Renal cortical epithelial cell (primary cell): Measurements from ENCODE around the gene TCF7L1. TPM values are rescaled to one million over a fixed set of nuclear protein-coding genes. Genes with fewer than 3 reads are reported as not detected.
"Not testable (repeated sequence)": the region's sequence is repeated elsewhere in the genome, so short reads cannot be mapped to it uniquely, and the experiment has no call there.

Experiments
- DNase-seq: peaks from one replicate; pipeline ENCODE4 v3.0.0-alpha.2; 2011; ENCODE audit warnings: low read depth
- total RNA-seq: library from RNA; depleted of rRNA; stranded (reverse); fragments of >200 nt; gene quantifications from 2 replicates; pipeline ENCODE4 v1.2.3, GENCODE V29; 2014

The TCF7L1 gene
- total RNA-seq, 1 donor from 2014 or later, result 1.4 TPM

DNA sequence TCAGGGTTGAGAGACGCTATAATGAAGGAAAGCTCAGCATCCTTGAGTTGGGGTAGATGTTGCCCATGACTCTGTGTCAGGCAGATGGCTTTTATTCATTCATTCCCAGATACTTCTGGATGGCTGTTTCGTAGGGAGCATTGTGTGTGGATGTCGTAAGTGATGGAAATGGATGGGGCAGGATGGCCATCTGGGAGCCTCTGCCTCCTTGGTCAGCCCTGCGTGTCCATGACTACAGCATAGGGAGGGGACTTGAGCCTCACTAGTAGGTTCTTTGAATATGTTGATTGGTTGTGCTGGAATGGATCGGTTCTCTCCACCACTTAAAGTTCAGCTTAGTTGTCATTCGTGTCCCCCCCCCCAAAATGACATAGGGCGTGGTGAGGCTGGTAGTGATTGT, 149.7 kb downstream of the TCF7L1 start:
- no peak for DNase-seq

DNA sequence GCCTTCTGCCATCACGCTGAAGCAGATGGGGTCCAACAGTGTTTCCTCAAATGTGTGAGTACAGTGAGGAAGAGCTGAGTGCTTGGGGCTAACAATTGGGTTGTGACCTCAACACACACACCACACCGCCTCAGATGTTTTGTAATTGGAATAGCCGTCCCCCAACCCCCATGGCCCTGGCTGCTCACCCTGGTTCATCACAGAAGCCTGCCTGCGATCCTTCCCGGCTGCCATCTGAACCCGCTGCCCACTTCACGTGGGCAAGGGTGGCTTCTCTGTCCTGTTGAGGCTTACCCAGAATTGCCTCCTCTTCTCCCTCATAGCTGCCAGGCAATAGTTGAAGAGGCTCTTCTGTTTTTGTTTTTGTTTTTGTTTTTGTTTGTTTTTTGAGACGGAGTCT, 150.4 kb downstream of the TCF7L1 start:
- DNase-seq, result no peak

DNA sequence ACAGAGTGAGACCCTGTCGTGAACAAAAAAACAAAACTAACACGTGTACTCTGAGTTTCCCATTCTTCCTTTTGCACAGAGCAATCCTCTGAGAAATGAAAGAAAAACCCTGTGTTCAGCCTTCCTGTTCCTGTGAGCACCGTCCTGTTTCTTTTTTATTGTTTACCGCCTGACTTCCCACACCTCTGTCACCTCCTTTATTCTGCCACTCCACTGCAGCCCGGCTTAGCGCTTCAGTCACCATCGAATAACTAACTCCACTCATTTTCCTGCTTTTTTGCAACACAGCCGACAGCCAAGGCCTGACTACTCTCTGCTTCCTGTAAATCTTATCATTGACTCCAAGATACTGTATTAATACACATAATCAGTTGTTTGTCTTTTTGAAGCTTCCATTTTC, 153.7 kb downstream of the TCF7L1 start:
- DNase-seq, result no peak

DNA sequence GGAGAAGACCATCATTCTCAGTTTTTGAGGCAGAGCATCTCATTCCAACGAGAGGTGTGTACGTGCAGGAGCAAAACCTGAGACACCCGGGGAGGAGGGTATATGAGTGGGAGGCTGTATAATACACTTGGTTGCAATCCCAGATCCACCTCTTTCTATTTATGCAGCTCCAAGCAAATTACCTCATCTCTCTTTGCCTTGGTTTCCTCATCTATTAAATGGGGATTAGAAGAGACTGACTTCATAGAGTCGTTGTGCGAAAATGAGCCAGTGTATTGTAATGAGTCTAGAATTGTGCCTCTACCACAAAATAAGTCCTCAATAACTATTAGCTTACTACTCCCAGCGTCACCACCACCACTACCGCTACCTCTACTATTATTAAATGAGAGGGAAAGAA, 154.5 kb downstream of the TCF7L1 start:
- no peak for DNase-seq

DNA sequence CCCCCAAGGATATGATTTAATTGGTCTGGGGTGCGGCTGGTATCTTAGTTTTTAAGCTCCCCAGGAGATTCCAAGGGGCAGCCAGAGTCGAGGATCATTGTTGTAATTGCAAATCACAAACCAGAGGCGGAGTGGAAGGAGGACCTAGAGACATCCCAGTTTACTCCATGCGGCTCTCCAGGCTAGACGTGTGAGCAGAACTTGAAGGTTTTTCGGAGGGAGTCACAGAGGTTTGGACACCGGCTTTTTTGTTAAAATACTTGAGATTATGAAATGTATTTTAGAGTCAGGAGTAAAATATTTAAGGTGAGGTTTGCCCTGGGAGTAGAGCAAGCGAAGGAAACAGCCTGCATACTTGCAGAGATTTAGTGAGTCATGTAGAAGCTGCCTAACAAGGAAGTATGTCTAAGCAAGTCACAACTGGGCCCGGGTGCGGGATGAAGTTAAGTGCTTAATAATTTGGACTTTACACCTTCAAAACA, 155.1 kb downstream of the TCF7L1 start:
- peak; percentile 71 for DNase-seq

DNA sequence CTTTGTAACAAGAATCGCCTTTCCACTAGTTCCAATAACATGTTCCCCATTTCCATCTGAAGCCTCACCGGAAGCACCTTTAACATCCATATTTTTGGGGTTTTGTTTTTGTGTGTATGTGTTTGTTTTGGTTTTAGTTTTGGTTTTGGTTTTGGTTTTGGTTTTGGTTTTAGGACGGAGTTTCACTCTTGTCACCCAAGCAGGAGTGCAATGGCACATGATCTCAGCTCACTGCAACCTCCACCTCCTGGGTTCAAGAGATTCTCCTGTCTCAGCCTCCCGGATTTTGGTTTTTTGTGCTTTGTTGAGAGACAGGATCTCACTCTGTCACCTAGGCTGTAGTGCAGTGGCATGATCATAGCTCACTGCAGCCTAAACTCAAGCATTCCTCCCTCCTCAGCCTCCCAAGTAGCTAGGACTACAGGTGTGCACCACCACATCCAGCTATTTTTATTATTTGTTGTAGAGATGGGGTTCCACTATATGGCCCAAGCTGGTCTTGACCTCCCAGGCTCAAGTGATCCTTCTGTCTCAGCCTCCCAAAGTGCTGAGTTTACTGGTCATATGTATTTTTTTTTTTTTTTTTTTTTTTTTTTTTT, 158.3 kb downstream of the TCF7L1 start:
- DNase-seq, result no peak

DNA sequence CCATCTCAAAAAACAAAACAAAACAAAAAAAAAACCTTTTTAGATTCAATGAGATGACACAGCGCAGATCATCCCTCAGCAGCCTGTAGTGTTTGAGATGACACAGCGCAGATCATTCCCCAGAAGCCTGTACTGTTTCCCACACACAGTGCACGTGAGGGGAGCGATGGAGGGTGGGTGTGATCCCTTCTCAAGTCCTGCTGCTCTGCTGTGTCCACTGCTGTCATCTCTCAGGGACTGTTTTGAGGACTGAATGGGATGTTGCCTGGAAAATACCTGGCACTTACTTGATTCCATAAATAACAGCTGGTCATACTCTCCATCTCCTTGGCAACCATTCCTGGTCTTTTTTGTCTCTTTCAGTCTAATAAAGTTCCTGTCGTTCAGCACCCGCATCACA, 168.9 kb downstream of the TCF7L1 start:
- no peak for DNase-seq

DNA sequence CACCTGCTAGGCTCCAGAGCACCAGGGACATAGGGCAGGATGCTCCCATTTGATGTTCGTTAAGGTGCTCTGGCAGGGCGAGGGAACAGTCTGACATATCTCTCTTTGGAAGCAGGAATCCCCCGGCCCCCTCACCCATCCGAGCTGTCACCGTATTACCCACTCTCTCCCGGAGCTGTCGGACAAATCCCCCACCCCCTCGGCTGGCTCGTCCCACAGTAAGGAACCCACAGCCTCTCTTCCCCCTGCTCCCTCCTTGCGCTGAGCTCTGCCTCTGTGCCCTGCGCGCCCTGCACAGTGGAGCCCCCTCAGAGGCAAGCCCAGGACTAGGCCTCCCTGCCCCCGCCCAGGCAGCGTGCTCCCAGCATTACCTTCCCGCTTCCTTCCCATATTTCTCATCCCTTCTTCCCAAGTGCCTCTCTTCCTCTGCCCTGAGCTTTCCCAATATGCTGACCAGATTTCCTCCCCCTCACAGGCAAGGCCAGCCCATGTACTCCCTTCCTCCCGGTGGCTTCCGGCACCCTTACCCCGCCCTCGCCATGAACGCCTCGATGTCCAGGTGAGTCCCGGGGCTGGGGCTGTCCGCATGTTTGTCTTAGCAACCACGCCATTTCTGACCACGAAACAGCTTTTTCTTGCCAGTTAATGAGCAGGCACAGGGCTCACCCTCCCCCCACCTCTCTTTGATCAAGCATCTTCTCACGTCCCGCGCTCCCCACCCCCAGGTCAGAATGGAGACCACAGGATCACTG, 170.8 kb downstream of the TCF7L1 start:
- DNase-seq, result no peak

DNA sequence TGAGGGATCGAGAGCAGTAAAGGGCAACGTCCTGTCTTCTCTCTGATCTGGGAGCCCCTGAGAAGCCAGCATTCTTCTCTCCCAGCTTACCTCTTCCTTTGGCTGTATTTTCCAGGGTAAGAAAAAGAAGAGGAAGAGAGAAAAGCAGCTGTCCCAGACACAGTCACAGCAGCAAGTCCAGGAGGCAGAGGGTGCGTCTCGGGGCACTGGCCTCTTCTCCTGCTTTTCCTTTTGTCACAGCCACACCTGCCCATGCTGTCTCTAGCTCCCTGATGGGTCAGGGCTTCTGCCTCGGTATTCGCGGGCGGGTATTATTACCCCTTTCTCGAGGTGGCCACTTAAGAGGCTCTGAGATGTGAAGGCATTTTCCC, 174.3 kb downstream of the TCF7L1 start:
- no peak for DNase-seq

DNA sequence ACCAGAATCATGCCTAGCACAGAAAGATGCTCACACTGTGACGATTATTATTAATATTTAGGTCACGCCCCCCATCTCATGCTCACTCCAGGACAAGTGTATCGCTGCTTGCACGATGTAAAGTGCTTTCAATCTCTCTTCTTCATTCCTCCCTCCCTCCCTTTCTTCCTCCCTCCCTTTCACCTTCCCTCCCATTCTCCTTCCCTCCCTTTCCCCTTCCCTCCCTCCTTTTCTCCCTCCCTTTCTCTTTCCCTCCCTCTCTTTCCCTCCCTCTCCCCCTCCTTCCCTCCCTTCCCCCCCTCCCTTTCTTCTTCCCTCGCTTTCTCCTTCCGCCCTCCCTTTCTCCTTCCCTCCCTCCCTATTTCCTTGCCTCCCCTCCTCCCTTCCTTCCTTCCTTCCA, 175.0 kb downstream of the TCF7L1 start:
- no peak for DNase-seq

DNA sequence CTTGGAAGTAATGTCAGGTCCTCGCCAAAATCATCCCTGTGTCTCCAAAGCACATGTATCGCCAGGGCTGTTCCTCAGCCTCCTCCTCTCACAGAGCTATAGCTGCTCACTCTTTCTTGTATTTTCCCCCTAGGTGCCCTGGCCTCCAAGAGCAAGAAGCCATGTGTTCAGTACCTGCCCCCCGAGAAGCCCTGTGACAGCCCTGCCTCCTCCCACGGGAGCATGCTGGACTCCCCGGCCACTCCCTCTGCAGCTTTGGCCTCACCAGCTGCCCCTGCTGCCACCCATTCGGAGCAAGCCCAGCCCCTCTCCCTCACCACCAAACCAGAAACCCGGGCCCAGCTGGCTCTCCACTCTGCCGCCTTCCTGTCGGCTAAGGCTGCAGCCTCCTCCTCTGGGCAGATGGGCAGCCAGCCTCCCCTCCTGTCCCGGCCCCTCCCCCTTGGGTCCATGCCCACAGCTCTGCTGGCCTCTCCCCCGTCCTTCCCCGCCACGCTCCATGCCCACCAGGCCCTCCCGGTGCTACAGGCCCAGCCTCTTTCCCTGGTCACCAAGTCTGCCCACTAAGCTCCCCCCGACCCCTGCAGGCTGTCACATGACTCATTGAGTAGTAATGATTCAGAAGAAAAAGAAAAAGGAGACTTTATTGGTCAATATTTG, 175.8 kb downstream of the TCF7L1 start:
- peak; percentile 90 for DNase-seq

DNA sequence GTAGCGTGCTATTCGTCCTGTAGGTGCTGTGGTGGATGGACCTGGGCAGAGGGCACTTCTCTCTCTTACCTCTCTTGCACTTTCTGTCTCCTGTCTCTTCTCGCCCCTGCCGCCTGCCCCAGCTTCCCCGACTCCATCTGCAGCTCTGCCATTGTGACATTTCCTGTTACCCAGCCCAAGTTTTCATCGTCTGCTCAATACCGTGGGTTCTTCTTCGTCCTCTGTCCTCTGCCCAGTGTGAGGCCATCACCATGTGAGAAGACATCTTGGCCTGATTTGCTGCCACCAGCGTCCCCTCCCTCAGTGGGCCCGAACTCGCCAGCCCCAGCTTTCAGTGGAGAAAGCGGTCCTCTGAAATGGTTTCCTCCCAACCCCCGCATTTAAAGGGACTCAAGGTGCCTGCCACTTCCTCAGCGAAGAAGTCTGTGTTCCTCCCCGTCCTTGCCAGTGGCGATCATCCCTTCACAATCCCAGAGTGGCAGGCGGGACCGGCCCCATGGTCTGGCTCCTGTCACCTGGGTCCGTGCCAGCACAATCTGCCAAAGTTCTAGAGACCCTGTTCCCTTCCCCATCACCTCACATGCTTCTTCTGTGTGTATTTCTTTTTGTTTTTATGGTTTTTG, 176.6 kb downstream of the TCF7L1 start:
- DNase-seq, result no peak

DNA sequence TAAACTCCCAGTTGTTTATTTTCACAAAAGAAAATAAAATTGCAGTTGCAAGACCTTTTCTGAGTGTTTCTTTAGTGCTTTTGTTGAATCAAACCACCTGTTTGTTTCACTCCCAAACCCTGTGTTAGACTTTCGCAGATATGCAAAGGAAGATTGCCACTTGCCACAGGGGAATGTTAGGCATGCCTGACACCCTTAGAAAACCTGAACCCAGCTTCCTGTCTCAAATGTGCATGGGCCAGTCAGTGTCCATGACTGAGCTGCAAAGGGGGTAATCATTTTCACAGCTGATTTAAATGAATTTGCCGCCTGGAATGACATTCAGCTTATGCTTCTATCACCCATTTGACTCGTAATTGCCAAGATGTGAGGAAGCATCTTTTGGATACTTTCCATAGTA, 177.1 kb downstream of the TCF7L1 start:
- peak; percentile 39 for DNase-seq

DNA sequence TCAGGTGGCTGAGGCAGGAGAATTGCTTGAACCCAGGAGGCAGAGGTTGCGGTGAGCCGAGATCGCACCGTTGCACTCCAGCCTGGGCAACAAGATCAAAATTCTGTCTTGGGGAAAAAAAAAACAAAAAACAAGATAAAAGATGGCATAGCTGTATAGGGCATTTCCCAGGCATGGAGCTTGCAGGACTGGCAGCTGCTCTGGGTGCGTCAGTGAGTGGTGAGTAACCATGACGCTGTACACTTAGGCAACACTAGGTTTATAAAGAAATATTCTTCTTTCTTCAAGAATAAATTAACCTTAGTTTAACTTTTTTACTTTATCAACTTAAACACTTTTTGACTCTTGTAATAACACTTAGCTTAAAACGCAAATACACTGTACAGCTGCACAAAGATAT, 179.2 kb downstream of the TCF7L1 start:
- no peak for DNase-seq

DNA sequence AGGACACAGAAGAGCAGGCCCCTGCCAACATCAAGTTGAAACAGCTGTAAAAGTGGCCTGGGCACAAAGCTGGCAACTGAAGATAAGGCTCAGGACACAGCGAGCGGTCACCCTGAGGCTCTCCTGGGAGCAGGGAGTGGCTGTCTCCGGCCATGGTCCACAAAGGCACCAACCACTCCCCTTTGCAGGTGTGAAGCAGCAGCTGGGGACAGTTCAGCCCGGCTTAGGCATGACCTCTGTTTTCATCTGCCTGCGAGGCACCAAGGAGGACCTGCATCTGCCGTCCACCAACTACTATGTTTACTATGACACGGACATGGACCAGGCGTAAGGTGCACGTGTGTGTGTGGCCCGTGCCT, 181.7 kb downstream of the TCF7L1 start:
- DNase-seq, result no peak

DNA sequence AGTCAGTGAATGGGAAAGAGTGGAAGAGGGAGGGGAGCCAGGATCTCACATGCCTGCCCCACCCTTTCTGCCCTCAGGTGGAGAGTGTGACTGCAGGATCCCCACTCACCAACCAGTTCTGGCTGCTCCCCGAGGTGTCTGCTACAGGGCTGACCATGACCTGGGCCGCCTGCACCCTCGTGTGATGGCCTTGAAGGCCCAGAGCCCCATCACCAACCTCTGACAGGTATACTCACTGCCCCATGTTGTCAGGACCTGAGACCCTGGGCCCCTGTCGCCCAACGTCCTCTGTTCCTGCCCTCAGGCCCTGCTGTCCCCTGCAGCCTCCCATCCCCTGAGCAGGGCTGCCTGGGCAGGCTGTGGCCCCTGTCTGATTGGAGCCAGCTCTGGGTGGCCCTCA, 182.7 kb downstream of the TCF7L1 start:
- DNase-seq, result not testable (repeated sequence)

DNA sequence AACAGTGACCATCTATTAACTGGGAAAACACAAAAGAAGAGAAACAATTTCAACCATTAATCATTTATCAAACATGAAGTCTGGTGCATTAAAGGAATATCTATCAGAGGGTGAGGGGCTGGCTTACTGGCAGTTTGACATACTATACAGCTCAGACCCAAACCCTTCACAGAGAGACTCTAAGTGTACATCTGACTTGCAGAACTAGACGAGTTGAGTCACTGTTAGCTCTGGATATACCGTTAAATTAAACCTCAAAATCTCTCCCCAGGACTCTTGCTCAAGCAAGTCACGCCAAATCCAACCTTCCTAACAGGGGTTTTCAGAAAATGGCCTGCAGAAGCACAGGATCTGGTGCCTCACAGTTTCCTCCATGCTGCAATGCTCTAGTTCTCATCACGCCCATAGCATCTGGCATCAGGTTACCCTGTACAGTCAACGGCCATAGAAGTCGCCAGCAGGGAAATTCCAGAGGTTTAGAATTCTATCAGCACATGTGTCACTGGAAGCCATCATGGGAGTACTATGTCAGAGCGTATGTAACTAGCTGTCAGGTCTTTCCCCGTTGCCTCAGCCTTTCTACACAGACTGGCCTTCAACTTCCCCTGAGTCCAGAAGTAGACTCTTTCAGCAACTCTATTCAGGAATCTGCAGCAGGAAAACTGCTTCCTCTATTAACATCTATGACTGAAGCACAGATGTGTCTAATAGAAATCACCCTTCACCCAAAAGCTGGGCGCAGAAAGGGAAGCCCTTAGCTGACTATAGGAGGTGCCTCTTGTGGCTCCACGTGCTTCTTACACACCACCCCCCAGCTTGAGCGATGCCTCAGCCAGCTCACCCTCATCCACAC, 185.3 kb downstream of the TCF7L1 start:
- DNase-seq, result peak; percentile 27

DNA sequence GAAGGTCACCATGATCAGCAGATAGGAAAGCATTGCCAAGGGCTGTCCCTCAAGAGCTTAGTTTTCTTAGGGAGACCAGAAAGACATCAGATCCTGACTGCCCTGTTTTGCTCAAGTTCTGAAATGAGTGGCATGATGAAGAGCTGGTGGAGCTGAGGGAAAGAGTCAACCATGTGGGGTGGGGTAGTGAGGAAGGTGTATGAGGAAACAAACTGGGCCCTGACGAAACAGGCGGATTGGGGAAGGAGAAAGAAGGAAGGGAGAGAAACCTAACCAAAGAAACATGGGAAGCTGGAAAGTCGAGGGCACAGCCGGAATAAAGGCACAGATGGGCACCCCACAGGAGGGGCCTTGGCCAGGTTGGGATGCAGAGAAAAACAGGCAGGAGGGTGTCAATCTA, 186.6 kb downstream of the TCF7L1 start:
- DNase-seq, result no peak

DNA sequence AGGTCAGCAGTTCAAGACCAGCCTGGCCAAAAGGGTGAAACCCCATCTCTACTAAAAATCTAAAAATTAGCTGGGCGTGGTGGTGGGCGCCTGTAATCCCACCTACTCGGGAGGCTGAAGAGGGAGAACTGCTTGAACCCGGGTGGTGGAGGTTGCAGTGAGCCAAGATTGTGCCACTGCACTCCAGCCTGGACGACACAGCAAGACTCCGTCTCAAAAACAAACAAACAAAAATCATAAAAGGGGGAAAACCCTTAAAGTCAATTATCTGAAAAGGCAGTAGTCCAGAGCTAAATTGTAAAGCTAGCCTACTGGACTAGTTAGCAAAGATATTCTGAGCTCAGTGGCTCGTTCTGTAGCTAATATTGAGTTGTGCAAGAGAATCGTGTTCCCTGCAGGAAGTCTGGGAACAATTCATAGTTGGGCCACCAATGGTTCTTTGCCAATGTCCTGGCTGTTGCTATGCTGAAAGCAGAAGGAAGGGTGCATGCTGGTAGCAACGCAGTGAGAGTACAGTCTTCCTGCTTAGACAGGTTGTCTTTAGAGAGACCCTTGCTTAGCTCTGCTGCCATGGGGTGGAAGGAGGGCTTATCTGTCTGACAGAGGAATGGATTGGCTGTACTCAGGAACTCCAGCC, 190.3 kb downstream of the TCF7L1 start:
- no peak for DNase-seq

DNA sequence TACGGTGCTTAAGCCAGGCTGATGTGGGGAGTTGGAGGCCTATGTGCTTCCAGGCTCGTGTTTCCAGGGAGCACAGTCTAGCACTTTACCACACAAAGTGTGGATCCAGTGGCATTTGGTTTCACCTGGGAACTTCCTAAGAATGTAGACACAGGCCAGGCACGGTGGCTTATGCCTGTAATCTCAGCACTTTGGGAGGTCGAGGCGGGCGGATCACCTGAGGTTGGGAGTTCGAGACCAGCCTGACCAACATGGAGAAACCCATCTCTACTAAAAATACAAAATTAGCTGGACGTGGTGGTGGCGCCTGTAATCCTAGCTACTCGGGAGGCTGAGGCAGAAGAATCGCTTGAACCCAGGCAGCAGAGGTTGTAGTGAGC, 190.8 kb downstream of the TCF7L1 start:
- not testable (repeated sequence) for DNase-seq
